NCI-H748 (cell line): ENCODE results near the gene PCNT.
"Not testable (repeated sequence)": the region's sequence is repeated elsewhere in the genome, so short reads cannot be mapped to it uniquely, and the experiment has no call there.

Experiments
- DNase-seq: peaks from one replicate; lab custom pipeline; 2025; ENCODE audit not compliant: unreplicated experiment; lab: John Stamatoyannopoulos, UW

PCNT gene

DNA sequence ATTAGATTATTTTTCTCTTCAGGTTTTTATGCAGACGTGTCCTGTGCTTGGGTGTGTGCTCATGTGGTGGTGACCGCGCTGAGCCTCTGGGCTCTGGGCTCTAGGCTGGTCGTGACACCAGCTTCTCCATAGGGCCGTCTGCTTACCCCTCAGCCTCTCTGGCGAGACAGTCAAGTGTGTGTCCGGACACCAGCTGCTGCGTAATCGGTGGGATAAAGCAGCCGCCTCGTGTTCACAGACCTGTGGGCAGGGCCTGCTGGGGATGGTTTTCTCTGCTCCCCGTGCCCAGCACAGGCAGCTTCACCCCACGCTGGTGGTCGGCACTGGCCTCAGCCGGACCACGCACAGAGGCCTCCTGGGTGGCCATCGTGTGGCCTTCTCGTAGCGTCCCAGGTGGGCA lies 101.1 kb downstream of the PCNT start:
- DNase-seq: no peak

GRCh38 chr21:46425571-46425970 lies 101.6 kb downstream of the PCNT start:
- no peak for DNase-seq

GRCh38 chr21:46426313-46427046 lies 102.5 kb downstream of the PCNT start:
- DNase-seq: no peak

GRCh38 chr21:46427516-46427915 lies 103.6 kb downstream of the PCNT start:
- DNase-seq: no peak

DNA sequence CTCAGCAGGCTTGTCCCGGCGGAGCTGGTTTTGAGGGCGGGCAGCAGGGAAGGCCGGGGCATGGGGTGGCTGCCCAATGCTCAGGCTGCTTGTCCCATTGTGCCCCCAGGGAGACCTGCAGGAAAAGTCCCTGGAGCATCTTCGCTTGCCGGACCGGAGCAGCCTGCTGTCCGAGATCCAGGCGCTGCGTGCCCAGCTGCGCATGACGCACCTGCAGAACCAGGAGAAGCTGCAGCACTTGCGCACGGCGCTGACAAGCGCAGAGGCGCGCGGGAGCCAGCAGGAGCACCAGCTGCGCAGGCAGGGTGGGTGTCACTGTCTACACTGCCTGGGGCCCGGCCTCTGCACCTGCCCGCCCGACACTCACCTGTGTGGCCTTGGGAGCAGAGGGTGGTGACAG lies 104.3 kb downstream of the PCNT start:
- no peak for DNase-seq

DNA sequence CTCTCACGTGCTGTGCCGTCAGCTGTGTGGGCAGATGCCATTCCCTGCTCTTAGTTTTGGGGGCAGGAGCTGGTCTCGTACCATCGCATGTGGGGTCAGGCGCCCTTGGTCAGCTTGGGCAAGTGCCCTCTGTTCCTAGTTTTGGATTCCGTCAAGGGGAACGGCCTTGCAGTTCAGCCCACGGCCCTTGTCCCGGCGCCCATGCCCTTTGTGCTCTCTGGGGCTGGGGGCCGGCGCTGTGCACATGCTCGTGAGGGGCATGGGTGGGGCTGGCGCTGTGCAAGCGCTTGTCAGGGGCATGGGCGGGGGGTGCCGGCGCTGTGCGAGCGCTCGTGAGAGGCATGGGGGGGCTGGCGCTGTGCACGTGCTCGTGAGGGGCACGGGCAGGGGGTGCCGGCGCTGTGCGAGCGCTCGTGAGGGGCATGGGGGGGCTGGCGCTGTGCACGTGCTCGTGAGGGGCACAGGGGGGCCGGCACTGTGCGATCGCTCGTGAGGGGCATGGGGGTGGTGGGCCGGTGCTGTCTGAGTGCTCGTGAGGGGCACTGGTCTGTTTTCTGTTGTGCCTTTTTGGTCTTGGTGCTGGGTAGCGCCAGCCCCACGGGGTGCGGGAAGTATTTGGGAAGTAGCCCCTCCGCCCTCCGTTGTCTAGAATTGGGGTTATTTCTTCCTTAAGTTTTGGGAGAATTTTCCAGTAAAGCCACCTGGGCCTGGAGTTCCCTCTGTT lies 105.2 kb downstream of the PCNT start:
- no peak for DNase-seq

DNA sequence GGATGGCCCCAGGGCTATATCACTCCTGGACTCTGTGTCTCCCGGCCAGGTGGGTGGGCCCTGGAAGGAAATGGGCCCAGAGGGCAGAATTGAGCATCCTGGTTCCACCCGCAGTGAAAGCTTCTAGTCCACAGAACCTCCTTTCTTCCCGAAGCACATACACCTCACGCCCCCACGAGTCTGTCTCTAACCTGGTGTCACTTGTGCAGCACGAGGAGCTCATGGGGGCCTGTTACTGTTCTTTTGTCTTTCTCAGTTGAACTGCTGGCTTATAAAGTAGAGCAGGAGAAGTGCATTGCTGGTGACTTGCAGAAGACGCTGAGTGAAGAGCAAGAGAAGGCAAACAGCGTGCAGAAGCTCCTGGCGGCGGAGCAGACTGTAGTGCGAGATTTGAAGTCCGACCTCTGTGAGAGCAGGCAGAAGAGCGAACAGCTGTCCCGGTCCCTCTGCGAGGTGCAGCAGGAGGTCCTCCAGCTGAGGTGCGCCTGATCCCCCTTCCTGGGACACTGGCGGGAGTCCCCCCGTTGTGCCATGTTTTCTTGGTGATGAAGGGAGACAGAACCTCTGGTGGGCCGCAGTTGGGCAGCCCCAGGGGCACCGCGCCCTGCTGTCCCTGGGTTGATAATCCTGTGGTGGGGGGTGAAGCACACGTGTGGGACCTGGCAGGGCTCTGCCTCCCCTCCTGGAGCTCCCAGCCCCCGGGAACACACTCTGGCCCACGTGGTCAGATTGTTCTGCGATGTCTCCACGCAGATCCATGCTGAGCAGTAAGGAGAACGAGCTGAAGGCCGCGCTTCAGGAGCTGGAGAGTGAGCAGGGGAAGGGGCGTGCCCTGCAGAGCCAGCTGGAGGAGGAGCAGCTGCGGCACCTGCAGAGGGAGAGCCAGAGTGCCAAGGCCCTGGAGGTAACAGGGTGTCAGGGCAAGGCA lies 106.1 kb downstream of the PCNT start:
- DNase-seq: no peak

- DNase-seq: no peak
Measured at GRCh38 chr21:46431448-46431847, 107.5 kb downstream of the PCNT start.

- DNase-seq: no peak
Measured at GRCh38 chr21:46431884-46432488, 108.0 kb downstream of the PCNT start.

DNA sequence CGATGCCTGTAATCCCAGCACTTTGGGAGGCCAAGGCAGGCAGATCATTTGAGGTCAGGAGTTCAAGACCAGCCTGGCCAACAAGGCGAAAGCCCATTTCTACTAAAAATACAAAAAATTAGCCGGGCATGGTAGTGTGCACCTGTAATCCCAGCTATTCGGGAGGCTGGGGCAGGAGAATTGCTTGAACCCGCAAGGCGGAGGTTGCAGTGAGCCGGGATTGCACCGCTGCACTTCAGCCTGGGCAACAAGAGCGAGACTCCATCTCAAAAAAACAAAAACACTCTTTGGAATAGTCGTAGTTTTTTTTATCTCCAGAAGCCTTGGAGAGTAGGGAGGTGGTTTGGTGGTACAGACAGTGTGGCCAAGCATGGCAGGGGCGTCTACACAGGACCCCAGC lies 109.2 kb downstream of the PCNT start:
- DNase-seq: not testable (repeated sequence)

- DNase-seq: no peak
Measured at GRCh38 chr21:46434322-46434958, 110.5 kb downstream of the PCNT start.

DNA sequence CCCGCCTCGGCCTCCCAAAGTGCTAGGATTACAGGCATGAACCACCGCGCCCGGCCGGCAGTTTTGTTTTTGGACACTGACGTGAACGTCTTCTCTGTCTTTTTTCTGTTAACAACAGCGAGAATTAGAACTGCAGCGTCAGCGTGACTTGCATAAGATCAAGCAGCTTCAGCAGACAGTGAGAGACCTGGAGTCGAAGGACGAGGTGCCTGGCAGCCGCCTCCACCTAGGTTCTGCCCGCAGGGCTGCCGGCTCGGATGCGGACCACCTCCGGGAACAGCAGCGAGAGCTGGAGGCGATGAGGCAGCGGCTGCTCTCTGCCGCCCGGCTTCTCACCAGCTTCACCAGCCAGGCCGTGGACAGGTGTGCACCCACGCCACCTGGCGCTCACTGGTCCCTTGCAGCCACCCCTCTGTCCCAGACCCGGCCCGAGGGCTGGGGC lies 111.9 kb downstream of the PCNT start:
- DNase-seq: no peak

DNA sequence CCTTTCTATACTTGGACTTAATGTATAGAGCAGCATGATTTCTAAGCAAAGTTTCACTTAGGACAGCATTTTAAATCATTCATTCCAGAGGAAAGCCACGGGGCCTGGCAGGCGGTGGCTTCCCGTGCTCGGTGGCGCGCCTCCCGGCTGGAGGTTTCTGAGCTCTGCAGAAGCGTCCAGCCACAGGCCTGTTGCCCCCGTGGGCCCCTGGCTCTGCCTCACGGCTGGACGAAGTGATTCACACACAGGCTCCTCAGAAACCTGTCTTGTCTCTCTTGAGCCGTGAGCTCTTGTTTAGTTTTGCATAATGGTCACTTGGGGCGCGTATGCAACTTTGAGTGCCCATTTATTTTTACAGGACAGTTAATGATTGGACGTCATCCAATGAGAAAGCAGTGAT lies 112.7 kb downstream of the PCNT start:
- no peak for DNase-seq

GRCh38 chr21:46437096-46437498 lies 113.1 kb downstream of the PCNT start:
- no peak for DNase-seq

- no peak for DNase-seq
Measured at GRCh38 chr21:46437511-46437910, 113.6 kb downstream of the PCNT start.

- DNase-seq: no peak
Measured at GRCh38 chr21:46438241-46438640, 114.3 kb downstream of the PCNT start.

DNA sequence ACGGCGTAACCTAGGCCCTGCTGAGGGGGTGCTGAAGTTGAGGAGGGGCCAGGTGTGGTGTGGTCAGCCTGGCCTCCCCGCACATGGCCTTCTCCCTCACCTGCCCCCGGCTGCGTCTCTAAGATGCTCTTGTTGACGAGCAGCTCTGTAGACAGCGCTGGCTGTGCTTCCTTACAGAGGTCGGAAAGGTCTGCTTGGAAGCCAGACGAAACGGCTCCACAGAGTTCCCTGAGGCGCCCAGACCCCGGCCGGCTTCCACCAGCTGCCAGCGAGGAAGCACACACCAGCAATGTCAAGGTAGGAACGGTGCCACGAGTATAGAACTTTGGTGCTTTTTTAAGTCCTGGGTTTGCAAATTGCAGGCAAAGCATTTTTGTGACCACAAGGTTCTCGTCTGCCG lies 116.0 kb downstream of the PCNT start:
- no peak for DNase-seq

DNA sequence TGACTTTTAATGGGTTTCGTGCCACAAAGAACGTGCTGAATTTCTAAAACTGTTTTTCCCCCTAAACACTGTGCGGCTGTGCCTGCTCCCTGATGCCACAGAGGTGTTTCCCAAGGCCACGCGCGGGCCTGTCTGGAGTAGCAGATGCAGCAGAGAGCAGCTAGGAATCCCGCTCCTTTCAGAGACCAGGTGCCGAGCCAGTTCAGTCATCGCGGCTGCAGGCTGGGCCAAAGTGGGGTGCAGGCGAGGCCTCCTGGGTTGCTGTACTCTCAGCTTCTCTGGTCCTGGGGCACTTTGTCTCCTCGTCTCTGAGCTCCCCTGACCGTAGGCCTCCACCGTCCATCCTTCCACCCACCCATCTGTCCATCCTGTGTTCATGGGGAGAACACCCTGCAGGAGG lies 117.4 kb downstream of the PCNT start:
- no peak for DNase-seq

GRCh38 chr21:46441961-46442498 lies 118.1 kb downstream of the PCNT start:
- DNase-seq: no peak

DNA sequence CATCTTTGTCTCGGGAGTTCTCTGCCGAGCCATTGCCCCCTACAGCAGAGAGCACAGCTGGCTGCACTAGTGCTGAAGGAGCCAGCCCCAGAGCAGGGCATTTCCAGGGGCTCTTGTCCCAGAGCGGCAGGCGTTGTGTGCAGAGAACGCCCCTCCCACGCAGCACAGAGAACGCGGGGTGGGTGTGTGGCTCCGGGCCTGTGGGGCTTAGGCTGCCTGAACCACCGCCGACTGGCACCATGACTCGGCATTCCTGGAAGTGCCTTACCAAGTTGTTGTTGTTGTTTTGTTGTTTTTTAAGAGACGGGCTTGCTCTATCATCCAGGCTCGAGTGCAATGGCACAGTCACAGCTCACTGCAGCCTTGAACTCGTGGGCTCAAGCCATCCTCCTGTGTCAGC lies 119.0 kb downstream of the PCNT start:
- no peak for DNase-seq
